Measurements from ENCODE around the gene GRID1.

DNA sequence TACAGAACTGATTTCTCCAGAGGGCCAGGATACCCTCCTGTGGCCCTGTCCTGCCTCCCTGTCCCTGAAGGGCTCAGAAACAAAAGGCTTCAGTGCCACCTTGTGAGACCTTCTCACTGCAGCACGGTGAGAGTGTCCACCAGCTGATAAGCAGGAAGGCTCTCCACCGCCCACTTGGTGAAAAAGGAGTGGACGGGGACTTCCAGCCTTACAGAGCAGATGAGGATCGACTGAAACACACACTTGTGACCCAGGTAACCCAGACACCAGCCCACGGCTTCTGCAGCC, 330.1 kb downstream of the GRID1 start:
- TF ChIP-seq, protein P1, sequence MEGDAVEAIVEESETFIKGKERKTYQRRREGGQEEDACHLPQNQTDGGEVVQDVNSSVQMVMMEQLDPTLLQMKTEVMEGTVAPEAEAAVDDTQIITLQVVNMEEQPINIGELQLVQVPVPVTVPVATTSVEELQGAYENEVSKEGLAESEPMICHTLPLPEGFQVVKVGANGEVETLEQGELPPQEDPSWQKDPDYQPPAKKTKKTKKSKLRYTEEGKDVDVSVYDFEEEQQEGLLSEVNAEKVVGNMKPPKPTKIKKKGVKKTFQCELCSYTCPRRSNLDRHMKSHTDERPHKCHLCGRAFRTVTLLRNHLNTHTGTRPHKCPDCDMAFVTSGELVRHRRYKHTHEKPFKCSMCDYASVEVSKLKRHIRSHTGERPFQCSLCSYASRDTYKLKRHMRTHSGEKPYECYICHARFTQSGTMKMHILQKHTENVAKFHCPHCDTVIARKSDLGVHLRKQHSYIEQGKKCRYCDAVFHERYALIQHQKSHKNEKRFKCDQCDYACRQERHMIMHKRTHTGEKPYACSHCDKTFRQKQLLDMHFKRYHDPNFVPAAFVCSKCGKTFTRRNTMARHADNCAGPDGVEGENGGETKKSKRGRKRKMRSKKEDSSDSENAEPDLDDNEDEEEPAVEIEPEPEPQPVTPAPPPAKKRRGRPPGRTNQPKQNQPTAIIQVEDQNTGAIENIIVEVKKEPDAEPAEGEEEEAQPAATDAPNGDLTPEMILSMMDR (IDR thresholded peaks at IDR 0.05): no peak
- TF ChIP-seq POLR2A (IDR thresholded peaks at IDR 0.05): no peak
